Peyer's patch (tissue), 4 donors: Measurements from ENCODE around the gene ZBTB44. TPM values are rescaled to one million over a fixed set of nuclear protein-coding genes. Genes with fewer than 3 reads are reported as not detected.
A peak's percentile ranks its signal among the peaks of the same experiment; 100 is the strongest.

ENCODE experiments used
- DNase-seq, 3 donors: peaks; one replicate each; pipeline ENCODE4 v3.0.0-alpha.2; 2017 to 2019
- H3K27ac ChIP-seq, 4 donors: fragments of 200-600 bp; sonication (generic); one replicate each; pipeline ENCODE4 v1.5.1; 2016 to 2019
- H3K27me3 ChIP-seq, 2 donors: fragments of 200-600 bp; sonication (generic); one replicate each; pipeline ENCODE4 v1.5.1; 2019
- H3K36me3 ChIP-seq, 3 donors: fragments of 200-600 bp; sonication (generic); one replicate each; pipeline ENCODE4 v1.5.1; 2016 to 2019
- H3K4me1 ChIP-seq, 4 donors: fragments of 200-600 bp; sonication (generic); one replicate each; pipeline ENCODE4 v1.5.1; 2016 to 2019
- H3K4me3 ChIP-seq, 4 donors: fragments of 200-600 bp; sonication (generic); 1 replicate in 3 of 4; 2 replicates in 1 of 4; pipeline ENCODE4 v1.5.1; 2016 to 2019; ENCODE audit warnings: mild to moderate bottlenecking in 1 of 4
- H3K9me3 ChIP-seq, 4 donors: fragments of 200-600 bp; sonication (generic); one replicate each; pipeline ENCODE4 v1.5.1; 2016 to 2019; ENCODE audit warnings: mild to moderate bottlenecking in 1 of 4
- POLR2A ChIP-seq, 2 donors: fragments of 450-650 bp; IDR thresholded peaks; one replicate each; pipeline ENCODE4 v1.5.1; 2017; ENCODE audit warnings: antibody characterized with exemption in 2 of 2, mild to moderate bottlenecking in 2 of 2, moderate library complexity in 2 of 2
- total RNA-seq, 4 donors: library from RNA; depleted of rRNA; stranded (reverse); fragments of >200 nt; gene quantifications; one replicate each; pipeline ENCODE4 v1.1.0, GENCODE V29; 2016
- TF ChIP-seq, protein P1 (sequence below), 6 experiments: fragments of 450-650 bp in 4 of 6; fragments of 200-600 bp in 2 of 6; sonication (generic) in 1 of 6; IDR thresholded peaks; one replicate each; pipeline ENCODE4 v1.5.1; 2017 to 2019; ENCODE audit warnings: antibody characterized with exemption in 6 of 6, mild to moderate bottlenecking in 3 of 6, moderate library complexity in 1 of 6

Gene ZBTB44
- total RNA-seq, 4 donors from 2014 or later: 39.2 to 113 (median 45.8) TPM

DNA sequence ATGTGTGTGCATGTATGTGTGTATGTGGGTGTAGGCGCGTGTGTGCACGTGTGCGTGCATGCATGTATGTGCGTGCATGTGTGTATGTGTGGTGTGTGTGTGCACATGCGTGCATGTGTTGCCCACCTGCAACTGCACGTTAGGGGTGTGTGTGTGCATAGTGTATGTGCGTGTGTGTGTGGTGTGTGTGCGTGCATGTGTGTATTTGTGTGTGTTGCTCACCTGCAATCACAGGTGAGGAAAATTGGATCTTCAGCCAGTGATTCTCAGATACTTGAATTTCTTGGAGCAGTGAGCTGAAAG lies 100.8 kb downstream of the ZBTB44 start:
- peaks cover 0 to 16% (median 0%) of the 10 kb centered on the region in 3 donors for H3K36me3 ChIP-seq
- TF ChIP-seq, protein P1, sequence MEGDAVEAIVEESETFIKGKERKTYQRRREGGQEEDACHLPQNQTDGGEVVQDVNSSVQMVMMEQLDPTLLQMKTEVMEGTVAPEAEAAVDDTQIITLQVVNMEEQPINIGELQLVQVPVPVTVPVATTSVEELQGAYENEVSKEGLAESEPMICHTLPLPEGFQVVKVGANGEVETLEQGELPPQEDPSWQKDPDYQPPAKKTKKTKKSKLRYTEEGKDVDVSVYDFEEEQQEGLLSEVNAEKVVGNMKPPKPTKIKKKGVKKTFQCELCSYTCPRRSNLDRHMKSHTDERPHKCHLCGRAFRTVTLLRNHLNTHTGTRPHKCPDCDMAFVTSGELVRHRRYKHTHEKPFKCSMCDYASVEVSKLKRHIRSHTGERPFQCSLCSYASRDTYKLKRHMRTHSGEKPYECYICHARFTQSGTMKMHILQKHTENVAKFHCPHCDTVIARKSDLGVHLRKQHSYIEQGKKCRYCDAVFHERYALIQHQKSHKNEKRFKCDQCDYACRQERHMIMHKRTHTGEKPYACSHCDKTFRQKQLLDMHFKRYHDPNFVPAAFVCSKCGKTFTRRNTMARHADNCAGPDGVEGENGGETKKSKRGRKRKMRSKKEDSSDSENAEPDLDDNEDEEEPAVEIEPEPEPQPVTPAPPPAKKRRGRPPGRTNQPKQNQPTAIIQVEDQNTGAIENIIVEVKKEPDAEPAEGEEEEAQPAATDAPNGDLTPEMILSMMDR (IDR thresholded peaks at IDR 0.05): no peak
- no peak for TF ChIP-seq POLR2A (IDR thresholded peaks at IDR 0.05)
- DNase-seq: peak in 2 of 3 donors; percentile 31 to 41

DNA sequence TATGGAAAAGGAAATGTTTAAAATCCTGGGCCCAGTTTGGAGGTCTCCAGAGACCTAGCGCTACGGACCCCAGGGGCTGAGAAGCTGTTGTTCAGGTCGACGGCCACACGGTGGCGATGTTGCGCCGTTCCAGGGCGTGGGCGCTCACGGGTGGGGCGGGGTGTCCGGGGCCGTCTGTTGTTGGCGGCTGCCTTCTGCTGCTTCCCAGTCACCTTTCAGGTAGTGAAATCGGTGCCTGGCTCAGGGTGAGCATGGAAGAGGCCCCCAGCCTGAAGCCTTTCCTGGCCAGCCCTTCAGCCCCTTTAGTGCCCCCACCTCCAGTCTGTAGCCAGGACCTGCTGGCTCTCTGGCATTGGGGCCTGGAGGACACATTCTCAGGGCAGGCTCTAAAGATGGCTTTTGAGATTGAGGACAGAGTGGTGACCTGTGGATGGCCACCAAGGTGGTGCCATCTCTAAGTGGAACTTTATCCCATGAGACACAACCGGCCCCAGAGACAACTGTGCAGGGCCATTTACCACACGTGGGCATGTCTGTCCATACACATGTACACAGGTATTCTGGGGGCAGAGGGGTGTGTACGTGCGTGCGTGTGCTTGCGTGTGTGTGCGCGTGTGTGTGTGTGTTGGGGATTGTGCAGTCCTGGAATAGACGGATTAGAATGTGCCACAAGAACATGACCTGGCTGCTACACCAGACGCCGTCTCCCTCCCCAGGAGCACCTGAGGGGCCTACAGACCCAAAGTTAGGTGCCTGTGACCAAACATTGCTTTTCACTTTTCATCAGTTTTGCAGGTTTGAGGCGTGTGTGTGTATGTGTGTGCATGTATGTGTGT lies 101.4 kb downstream of the ZBTB44 start:
- Histone ChIP-seq H3K27ac (peak overlapping the region in 1 of 4 donors; percentile 14), H3K36me3 (peaks cover 0 to 21% (median 0%) of the 10 kb centered on the region in 3 donors), H3K4me3 (no peak overlapping the region), H3K9me3 (no peaks in the 10 kb centered on the region), H3K4me1 (peaks cover 0 to 9% (median 0%) of the 10 kb centered on the region in 4 donors), H3K27me3 (no peaks in the 10 kb centered on the region)
- DNase-seq: peak; percentile 63 to 83 (median 82)
- TF ChIP-seq, protein P1 (IDR thresholded peaks at IDR 0.05): peak; percentile 60 to 97 (median 90)
- no peak for TF ChIP-seq POLR2A (IDR thresholded peaks at IDR 0.05)

More for the DNA sequence above, 100.8 kb downstream of the ZBTB44 start:
- Histone ChIP-seq H3K27ac (no peak overlapping the region), H3K4me1 (peaks cover 0 to 9% (median 0%) of the 10 kb centered on the region in 4 donors), H3K27me3 (no peaks in the 10 kb centered on the region), H3K4me3 (no peak overlapping the region), H3K9me3 (no peaks in the 10 kb centered on the region)

DNA sequence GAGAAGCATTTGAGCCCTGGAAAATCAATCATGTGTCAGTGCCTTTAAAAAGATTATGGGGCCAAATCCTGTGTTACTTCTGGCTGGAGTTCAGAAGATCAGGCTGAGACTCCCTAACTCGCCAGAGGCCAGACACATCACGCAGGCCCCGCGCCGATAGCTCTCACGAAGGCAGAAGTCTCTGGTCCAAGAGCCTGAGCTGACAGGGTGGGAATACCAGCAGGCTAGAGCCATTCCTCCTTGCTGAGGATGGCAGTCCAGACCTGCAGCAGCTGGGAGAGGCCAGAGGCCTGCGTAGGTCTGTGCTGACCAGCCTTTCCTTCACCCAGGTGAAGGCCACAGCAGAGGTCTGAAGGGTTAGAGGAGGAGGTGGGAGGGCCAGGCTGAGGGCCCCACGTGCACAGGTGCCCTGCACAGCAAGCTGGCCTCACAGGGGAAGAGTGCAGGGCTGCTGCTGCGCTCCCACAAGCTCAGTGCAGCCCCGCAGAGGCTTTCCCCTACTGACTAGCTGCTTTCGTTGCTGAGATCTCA lies 102.2 kb downstream of the ZBTB44 start:
- H3K27ac ChIP-seq: peak overlapping the region in 1 of 4 donors; percentile 0

DNA sequence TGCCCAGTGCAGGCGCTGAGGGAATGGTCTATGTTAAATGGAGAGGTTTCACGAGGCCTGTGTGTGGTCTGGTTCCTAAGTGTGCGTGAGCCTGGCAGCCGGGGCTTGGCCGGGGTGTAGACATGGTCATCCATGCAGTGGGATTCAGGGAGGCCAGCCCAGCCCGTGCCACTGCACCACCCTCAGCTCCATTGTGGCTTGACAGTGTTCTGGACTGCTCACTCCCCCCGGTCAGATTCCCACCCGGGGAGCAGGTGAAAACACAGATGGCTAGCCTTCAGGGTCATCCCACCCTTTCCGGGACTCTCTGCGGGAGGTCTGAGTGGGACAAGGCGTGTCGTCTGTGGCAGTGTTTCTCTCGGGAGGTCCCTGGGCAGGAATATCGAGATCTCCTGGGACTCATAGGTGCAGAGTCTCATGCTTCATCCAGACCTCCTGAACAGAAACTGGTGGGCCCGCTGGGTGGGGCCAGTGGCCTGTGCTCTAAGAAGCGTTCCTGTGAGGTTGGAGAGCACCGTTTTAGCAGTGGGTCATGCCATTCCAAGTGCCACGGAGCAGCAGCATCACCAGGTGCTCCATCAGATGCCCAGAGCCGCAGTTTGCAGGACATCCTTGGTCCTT lies 102.8 kb downstream of the ZBTB44 start:
- H3K4me3 ChIP-seq: no peak overlapping the region
- no peaks in the 10 kb centered on the region for H3K27me3 ChIP-seq
- peaks cover 0 to 9% (median 0%) of the 10 kb centered on the region in 4 donors for H3K4me1 ChIP-seq
- no peak overlapping the region for H3K27ac ChIP-seq
- peak; percentile 10 to 49 (median 44) for DNase-seq
- no peaks in the 10 kb centered on the region for H3K9me3 ChIP-seq
- peaks cover 0 to 35% (median 0%) of the 10 kb centered on the region in 3 donors for H3K36me3 ChIP-seq
- no peak for TF ChIP-seq POLR2A (IDR thresholded peaks at IDR 0.05)
- TF ChIP-seq, protein P1 (IDR thresholded peaks at IDR 0.05): no peak

More for the DNA sequence above, 102.2 kb downstream of the ZBTB44 start:
- Histone ChIP-seq H3K9me3 (no peaks in the 10 kb centered on the region), H3K36me3 (peaks cover 0 to 30% (median 0%) of the 10 kb centered on the region in 3 donors), H3K4me3 (no peak overlapping the region), H3K4me1 (peaks cover 0 to 9% (median 0%) of the 10 kb centered on the region in 4 donors), H3K27me3 (no peaks in the 10 kb centered on the region)
- TF ChIP-seq, protein P1 (IDR thresholded peaks at IDR 0.05): no peak
- no peak for TF ChIP-seq POLR2A (IDR thresholded peaks at IDR 0.05)
- peak; percentile 14 to 55 (median 45) for DNase-seq

DNA sequence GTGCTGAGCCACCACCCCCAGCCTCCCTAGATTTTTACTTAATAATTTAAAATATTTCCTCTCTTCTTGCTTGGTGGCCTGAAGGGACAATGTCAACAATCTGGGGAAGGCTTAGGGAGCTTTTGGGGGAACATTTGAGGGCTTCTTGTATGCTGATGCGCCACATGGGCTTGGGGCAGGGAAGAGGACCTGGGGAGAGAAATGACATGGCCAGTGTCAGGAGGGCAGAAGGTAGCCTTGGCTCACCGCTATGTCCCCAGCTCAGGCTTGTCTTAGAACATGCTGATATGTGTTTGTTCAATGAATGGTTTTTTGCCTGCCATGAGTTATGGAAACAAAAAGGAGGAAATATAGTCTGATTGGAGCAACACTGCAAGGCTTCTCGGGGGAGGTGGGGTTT lies 103.6 kb downstream of the ZBTB44 start:
- Histone ChIP-seq H3K27me3 (no peaks in the 10 kb centered on the region), H3K27ac (no peak overlapping the region), H3K9me3 (no peaks in the 10 kb centered on the region), H3K4me3 (no peak overlapping the region), H3K36me3 (peaks cover 0 to 35% (median 0%) of the 10 kb centered on the region in 3 donors), H3K4me1 (peaks cover 0 to 9% (median 0%) of the 10 kb centered on the region in 4 donors)
- no peak for TF ChIP-seq POLR2A (IDR thresholded peaks at IDR 0.05)
- TF ChIP-seq, protein P1 (IDR thresholded peaks at IDR 0.05): no peak
- peak; percentile 10 to 18 (median 16) for DNase-seq
